Naive B cell (primary cell): ENCODE data around the gene FBN3. TPM values are rescaled to one million over a fixed set of nuclear protein-coding genes. Genes with fewer than 3 reads are reported as not detected.

Experiments
- ATAC-seq, 2 donors: fragments of 150-1000 bp; cut with Tn5 transposase; 2 replicates each; pipeline ENCODE4 v1.10.0; 2021; ENCODE audit warnings: low read depth in 2 of 2, mild to moderate bottlenecking in 2 of 2, moderate library complexity in 2 of 2
- DNase-seq: peaks from one replicate; pipeline ENCODE4 v3.0.0; 2022
- H3K27ac Mint-ChIP-seq, 6 donors: one replicate each; pipeline ENCODE4 v1.8.0; 2020 to 2022; ENCODE audit warnings: mild to moderate bottlenecking in 6 of 6, mixed read lengths in 6 of 6, moderate library complexity in 5 of 6, inconsistent platforms in 2 of 6
- H3K27me3 Mint-ChIP-seq, 3 donors: one replicate each; pipeline ENCODE4 v1.8.0; 2021 to 2022; ENCODE audit warnings: mixed read lengths in 3 of 3, mild to moderate bottlenecking in 1 of 3
- H3K36me3 Mint-ChIP-seq, 2 donors: one replicate each; pipeline ENCODE4 v1.8.0; 2020 to 2022; ENCODE audit warnings: mixed read lengths in 2 of 2, inconsistent platforms in 1 of 2, mild to moderate bottlenecking in 1 of 2
- H3K4me1 Mint-ChIP-seq, 3 donors: one replicate each; pipeline ENCODE4 v1.8.0; 2020 to 2022; ENCODE audit warnings: mixed read lengths in 3 of 3, inconsistent platforms in 1 of 3, mild to moderate bottlenecking in 1 of 3, moderate library complexity in 1 of 3
- H3K4me3 Mint-ChIP-seq, 8 donors: one replicate each; pipeline ENCODE4 v1.8.0; 2020 to 2022; ENCODE audit warnings: mild to moderate bottlenecking in 8 of 8, mixed read lengths in 8 of 8, moderate library complexity in 8 of 8, inconsistent platforms in 2 of 8
- H3K9me3 Mint-ChIP-seq, 7 donors: one replicate each; pipeline ENCODE4 v1.8.0; 2020 to 2022; ENCODE audit warnings: mixed read lengths in 7 of 7, mild to moderate bottlenecking in 5 of 7, inconsistent platforms in 2 of 7, moderate library complexity in 1 of 7
- polyA plus RNA-seq, 6 donors: library from polyadenylated mRNA; unstranded; fragments of 300-500 nt; fragmentation: Illumina TruSeq; gene quantifications; one replicate each; pipeline ENCODE4 v1.2.3, GENCODE V29; 2021; ENCODE audit warnings: low read depth in 6 of 6

Gene FBN3
- polyA plus RNA-seq, 6 donors from 2014 or later, result not detected

GRCh38 chr19:8126008-8126407, 23.4 kb downstream of the FBN3 start:
- DNase-seq, result no peak
- no peak for ATAC-seq
- H3K4me1 Mint-ChIP-seq, result no peaks in the 10 kb centered on the region
- no peak overlapping the region for H3K27ac Mint-ChIP-seq
- no peaks in the 10 kb centered on the region for H3K9me3 Mint-ChIP-seq
- H3K27me3 Mint-ChIP-seq, result peaks cover 5 to 26% (median 17%) of the 10 kb centered on the region in 3 donors
- H3K4me3 Mint-ChIP-seq, result no peak overlapping the region
- no peaks in the 10 kb centered on the region for H3K36me3 Mint-ChIP-seq

GRCh38 chr19:8123683-8124082, 25.7 kb downstream of the FBN3 start:
- Mint-ChIP-seq H3K4me3 (peak overlapping the region in 1 of 8 donors; percentile 57), H3K9me3 (no peaks in the 10 kb centered on the region), H3K4me1 (no peaks in the 10 kb centered on the region), H3K27ac (no peak overlapping the region), H3K27me3 (peaks cover 3 to 18% (median 11%) of the 10 kb centered on the region in 3 donors), H3K36me3 (no peaks in the 10 kb centered on the region)
- DNase-seq, result no peak
- ATAC-seq, result no peak

- Mint-ChIP-seq H3K9me3 (no peaks in the 10 kb centered on the region), H3K36me3 (no peaks in the 10 kb centered on the region), H3K4me3 (no peak overlapping the region), H3K4me1 (no peaks in the 10 kb centered on the region), H3K27ac (peak overlapping the region in 1 of 6 donors; percentile 86), H3K27me3 (peaks cover 0 to 11% (median 8%) of the 10 kb centered on the region in 3 donors)
- no peak for ATAC-seq
- DNase-seq, result no peak
Observed at GRCh38 chr19:8120636-8121480, 28.5 kb downstream of the FBN3 start.

GRCh38 chr19:8117991-8118390, 31.4 kb downstream of the FBN3 start:
- no peak overlapping the region for H3K4me3 Mint-ChIP-seq

DNA sequence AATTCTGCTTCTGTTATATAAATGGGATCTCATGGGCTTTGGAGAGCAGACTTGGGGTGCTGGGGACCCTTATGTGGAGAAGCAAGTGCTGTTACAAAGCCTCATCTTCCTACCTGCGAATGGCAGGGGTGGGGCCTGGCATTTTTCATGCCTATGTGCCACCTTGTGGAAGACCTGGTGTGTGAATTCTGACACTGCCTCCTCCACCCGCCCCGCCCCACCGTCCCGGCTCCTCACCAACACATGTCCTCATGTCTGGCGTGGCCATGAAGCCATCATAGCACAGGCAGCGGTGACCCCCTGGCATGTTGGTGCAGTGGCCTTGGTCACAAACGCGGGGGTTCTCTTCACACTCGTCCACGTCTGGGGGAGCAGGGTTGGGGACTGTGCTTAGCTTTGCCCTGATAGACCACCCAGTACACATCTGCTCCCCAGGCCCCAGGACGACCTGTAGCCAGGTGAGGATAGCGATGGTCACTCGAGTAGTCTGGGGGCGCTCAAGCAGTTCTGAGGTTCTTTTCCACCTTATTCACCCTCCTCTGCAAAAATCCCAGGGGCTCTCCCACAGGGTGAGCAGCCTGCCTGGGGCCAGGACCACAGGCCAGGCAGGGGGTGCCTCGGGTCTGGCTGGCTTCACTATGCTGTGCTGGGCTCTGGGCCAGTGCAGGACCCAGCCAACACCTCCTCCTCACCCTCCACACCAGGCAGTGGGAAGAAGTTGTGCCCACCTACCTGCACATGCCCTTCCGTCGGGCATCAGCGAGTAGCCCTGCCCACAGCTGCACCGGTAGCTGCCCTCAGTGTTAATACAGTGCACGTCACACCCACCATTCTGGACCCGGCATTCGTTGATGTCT, 32.7 kb downstream of the FBN3 start:
- H3K36me3 Mint-ChIP-seq, result no peaks in the 10 kb centered on the region
- H3K4me3 Mint-ChIP-seq, result no peak overlapping the region
- H3K27ac Mint-ChIP-seq, result no peak overlapping the region
- no peak for ATAC-seq
- peaks cover 0 to 2% (median 0%) of the 10 kb centered on the region in 7 donors for H3K9me3 Mint-ChIP-seq
- DNase-seq, result no peak
- H3K27me3 Mint-ChIP-seq, result peaks cover 0 to 4% (median 0%) of the 10 kb centered on the region in 3 donors
- no peaks in the 10 kb centered on the region for H3K4me1 Mint-ChIP-seq

More at GRCh38 chr19:8117991-8118390, 31.4 kb downstream of the FBN3 start:
- Mint-ChIP-seq H3K27ac (no peak overlapping the region), H3K4me1 (no peaks in the 10 kb centered on the region), H3K9me3 (peaks cover 0 to 2% (median 0%) of the 10 kb centered on the region in 7 donors), H3K36me3 (no peaks in the 10 kb centered on the region), H3K27me3 (no peaks in the 10 kb centered on the region)
- DNase-seq, result no peak
- no peak for ATAC-seq

- Mint-ChIP-seq H3K4me1 (no peaks in the 10 kb centered on the region), H3K4me3 (no peak overlapping the region), H3K9me3 (peaks cover 0 to 2% (median 0%) of the 10 kb centered on the region in 7 donors), H3K36me3 (no peaks in the 10 kb centered on the region), H3K27me3 (peaks cover 0 to 4% (median 0%) of the 10 kb centered on the region in 3 donors), H3K27ac (no peak overlapping the region)
- no peak for DNase-seq
- ATAC-seq, result no peak
Observed at GRCh38 chr19:8115805-8116396, 33.5 kb downstream of the FBN3 start.

GRCh38 chr19:8113017-8113416, 36.4 kb downstream of the FBN3 start:
- DNase-seq, result no peak
- Mint-ChIP-seq H3K9me3 (peaks cover 0 to 5% (median 0%) of the 10 kb centered on the region in 7 donors), H3K36me3 (no peaks in the 10 kb centered on the region), H3K27ac (no peak overlapping the region), H3K4me1 (no peaks in the 10 kb centered on the region), H3K27me3 (peaks cover 5 to 9% (median 8%) of the 10 kb centered on the region in 3 donors), H3K4me3 (no peak overlapping the region)
- ATAC-seq, result no peak

DNA sequence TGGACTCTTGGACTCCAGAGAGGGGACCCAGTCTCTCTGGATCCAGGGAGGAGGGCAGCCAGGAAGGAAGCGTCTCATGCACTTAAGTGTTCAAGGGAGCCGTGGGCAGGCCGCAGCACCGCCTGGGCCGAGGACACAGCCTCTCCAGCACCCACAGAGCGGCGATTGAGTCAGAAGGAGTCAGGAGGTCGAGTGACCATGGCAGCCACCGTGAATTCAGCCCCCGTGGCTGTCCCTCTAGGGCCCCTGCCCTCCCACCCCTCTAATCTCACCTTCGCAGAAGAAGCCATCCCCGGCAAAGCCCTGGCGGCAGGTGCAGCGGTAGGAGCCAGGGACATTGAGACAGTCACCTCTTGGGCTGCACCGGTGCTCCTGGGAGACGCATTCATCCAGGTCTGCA, 38.0 kb downstream of the FBN3 start:
- Mint-ChIP-seq H3K36me3 (no peaks in the 10 kb centered on the region), H3K9me3 (peaks cover 0 to 5% (median 0%) of the 10 kb centered on the region in 7 donors), H3K27me3 (peaks cover 5 to 9% (median 8%) of the 10 kb centered on the region in 3 donors), H3K27ac (peak overlapping the region in 1 of 6 donors; percentile 14), H3K4me3 (no peak overlapping the region), H3K4me1 (no peaks in the 10 kb centered on the region)
- DNase-seq (no peak), ATAC-seq (no peak)

DNA sequence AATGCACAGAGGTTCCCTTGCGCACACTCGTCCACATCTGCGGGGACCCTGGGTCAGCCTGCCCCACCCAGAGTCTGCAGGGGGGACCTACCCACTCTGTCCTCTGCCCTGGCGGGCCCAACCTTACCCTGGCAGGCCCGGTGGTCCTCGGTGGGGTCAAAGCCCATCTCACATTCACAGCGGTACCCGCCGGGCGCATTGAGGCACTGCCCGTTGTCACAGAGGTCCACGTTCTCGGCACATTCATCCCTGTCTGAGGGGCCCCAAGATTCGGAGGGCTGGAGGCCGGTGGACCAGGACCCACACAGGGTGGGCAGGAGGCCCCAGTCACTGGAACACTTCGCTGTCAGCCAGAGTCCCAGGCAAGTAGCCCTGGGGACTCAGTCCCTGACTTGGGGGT, 38.5 kb downstream of the FBN3 start:
- Mint-ChIP-seq H3K27ac (no peak overlapping the region), H3K4me1 (no peaks in the 10 kb centered on the region), H3K36me3 (no peaks in the 10 kb centered on the region), H3K9me3 (peaks cover 0 to 5% (median 0%) of the 10 kb centered on the region in 7 donors), H3K27me3 (peaks cover 5 to 9% (median 8%) of the 10 kb centered on the region in 3 donors), H3K4me3 (no peak overlapping the region)
- DNase-seq (no peak), ATAC-seq (no peak)

DNA sequence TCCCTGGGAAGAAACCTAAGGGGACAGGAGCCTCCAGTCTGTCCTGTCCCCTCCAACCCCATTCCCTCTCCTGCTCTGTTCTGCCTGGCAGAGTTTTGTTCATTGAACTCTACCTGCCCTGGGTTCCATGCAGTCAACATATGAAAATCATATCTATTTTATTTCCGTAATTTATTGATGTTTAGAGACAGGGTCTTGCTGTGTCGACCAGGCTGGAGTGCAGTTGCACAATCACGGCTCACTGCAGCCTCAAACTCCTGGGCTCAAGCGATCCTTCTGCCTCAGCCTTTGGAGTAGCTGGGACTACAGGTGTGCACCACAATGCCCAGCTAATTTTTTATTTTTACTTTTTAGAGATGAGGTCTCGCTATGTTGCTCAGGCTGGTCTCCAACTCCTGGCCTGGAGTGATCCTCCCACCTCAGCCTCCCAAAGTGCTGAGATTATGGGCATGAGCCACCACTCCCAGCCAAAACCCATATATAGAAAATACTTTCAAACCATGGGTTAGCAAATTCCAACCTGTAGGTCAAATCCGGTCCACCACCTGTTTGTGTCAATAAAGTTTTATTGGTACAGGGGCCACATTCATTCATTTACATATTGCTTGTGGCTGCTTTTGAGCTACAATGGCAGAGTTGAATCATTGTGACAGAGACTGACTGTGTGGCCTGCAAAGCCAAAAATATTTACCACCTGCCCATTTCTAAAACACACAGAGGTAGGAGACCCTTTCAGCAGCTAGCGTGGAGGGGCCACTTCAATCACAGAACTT, 39.3 kb downstream of the FBN3 start:
- peaks cover 0 to 5% (median 0%) of the 10 kb centered on the region in 7 donors for H3K9me3 Mint-ChIP-seq
- H3K4me3 Mint-ChIP-seq, result no peak overlapping the region

DNA sequence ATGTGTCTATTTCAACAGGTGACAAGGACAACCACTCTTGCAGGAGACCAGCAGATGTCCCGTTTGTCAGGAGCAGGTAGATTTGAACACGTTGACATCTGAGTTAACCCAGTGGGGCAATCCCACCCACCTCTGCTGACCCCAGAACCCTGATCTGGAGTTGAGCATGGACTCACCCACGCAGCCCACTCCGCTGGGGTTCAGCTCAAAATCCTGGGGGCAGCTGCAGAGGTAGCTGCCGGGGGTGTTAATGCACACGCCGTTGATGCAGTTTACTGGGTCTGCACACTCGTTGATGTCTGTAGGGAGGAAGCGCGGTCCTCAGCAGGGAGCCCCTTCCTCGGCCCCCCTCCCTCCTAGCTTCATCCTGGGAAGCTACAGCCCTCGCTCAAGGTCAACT, 39.9 kb downstream of the FBN3 start:
- Mint-ChIP-seq H3K27ac (no peak overlapping the region), H3K36me3 (no peaks in the 10 kb centered on the region), H3K27me3 (peaks cover 5 to 9% (median 8%) of the 10 kb centered on the region in 3 donors), H3K4me3 (no peak overlapping the region), H3K4me1 (no peaks in the 10 kb centered on the region), H3K9me3 (peaks cover 0 to 5% (median 0%) of the 10 kb centered on the region in 7 donors)
- ATAC-seq (no peak), DNase-seq (no peak)

More for the DNA sequence above, 39.3 kb downstream of the FBN3 start:
- no peaks in the 10 kb centered on the region for H3K36me3 Mint-ChIP-seq
- no peaks in the 10 kb centered on the region for H3K4me1 Mint-ChIP-seq
- ATAC-seq (no peak), DNase-seq (no peak)
- peaks cover 5 to 9% (median 8%) of the 10 kb centered on the region in 3 donors for H3K27me3 Mint-ChIP-seq
- no peak overlapping the region for H3K27ac Mint-ChIP-seq

GRCh38 chr19:8108560-8109445, 40.6 kb downstream of the FBN3 start:
- H3K27me3 Mint-ChIP-seq, result peaks cover 5 to 9% (median 8%) of the 10 kb centered on the region in 3 donors
- ATAC-seq, result no peak

More at GRCh38 chr19:8108560-8109445, 40.6 kb downstream of the FBN3 start:
- Mint-ChIP-seq H3K9me3 (peaks cover 0 to 5% (median 0%) of the 10 kb centered on the region in 7 donors), H3K36me3 (no peaks in the 10 kb centered on the region), H3K4me3 (no peak overlapping the region), H3K27ac (no peak overlapping the region), H3K4me1 (no peaks in the 10 kb centered on the region)
- DNase-seq, result no peak
